Esophagus (tissue), 2 donors: ENCODE results near the gene ESRRA. TPM values are rescaled to one million over a fixed set of nuclear protein-coding genes. Genes with fewer than 3 reads are reported as not detected.

Experiments used
- H3K27ac ChIP-seq, 2 donors: one replicate each; pipeline ENCODE4 v1.5.1; 2013; ENCODE audit warnings: low read depth in 2 of 2, mild to moderate bottlenecking in 2 of 2, inconsistent platforms in 1 of 2, low read length in 1 of 2, moderate library complexity in 1 of 2
- H3K27me3 ChIP-seq, 2 donors: one replicate each; pipeline ENCODE4 v1.6.1; 2013; ENCODE audit warnings: low read length in 2 of 2, control low read depth in 1 of 2, mild to moderate bottlenecking in 1 of 2; ENCODE audit not compliant: insufficient read depth in 2 of 2, control insufficient read depth in 1 of 2
- H3K36me3 ChIP-seq, 2 donors: one replicate each; pipeline ENCODE4 v1.6.1; 2013; ENCODE audit warnings: low read length in 1 of 2; ENCODE audit not compliant: control insufficient read depth in 2 of 2, insufficient read depth in 2 of 2
- H3K4me1 ChIP-seq, 2 donors: one replicate each; pipeline ENCODE4 v1.6.1; 2013; ENCODE audit warnings: low read length in 1 of 2; ENCODE audit not compliant: control insufficient read depth in 2 of 2, insufficient read depth in 2 of 2
- H3K4me3 ChIP-seq, 2 donors: one replicate each; pipeline ENCODE4 v1.5.1; 2013; ENCODE audit warnings: low read length in 2 of 2, mild to moderate bottlenecking in 2 of 2, low read depth in 1 of 2, moderate library complexity in 1 of 2
- H3K9me3 ChIP-seq, 2 donors: one replicate each; pipeline ENCODE4 v1.6.1; 2013; ENCODE audit warnings: mild to moderate bottlenecking in 2 of 2, low read depth in 1 of 2, low read length in 1 of 2, moderate library complexity in 1 of 2; ENCODE audit not compliant: control insufficient read depth in 2 of 2, insufficient read depth in 1 of 2
- WGBS, 2 donors: extraction: QIAGEN DNeasy Blood & Tissue Kit; methylation state at CpG; one replicate each; pipeline ENCODE4 v1.1.7; 2013; 5-methylcytosine and 5-hydroxymethylcytosine counted together
- polyA plus RNA-seq, 2 donors: library from polyadenylated mRNA; stranded (reverse); fragments of 200-250 nt; gene quantifications; one replicate each; pipeline ENCODE4 v1.2.3, GENCODE V29; 2013
- donor health status: healthy with polysubstance abuse.
- donor health status: Bipolar disorder and iron deficiency.

Gene ESRRA
- polyA plus RNA-seq, 2 donors = 63.7 to 85.4 TPM

DNA sequence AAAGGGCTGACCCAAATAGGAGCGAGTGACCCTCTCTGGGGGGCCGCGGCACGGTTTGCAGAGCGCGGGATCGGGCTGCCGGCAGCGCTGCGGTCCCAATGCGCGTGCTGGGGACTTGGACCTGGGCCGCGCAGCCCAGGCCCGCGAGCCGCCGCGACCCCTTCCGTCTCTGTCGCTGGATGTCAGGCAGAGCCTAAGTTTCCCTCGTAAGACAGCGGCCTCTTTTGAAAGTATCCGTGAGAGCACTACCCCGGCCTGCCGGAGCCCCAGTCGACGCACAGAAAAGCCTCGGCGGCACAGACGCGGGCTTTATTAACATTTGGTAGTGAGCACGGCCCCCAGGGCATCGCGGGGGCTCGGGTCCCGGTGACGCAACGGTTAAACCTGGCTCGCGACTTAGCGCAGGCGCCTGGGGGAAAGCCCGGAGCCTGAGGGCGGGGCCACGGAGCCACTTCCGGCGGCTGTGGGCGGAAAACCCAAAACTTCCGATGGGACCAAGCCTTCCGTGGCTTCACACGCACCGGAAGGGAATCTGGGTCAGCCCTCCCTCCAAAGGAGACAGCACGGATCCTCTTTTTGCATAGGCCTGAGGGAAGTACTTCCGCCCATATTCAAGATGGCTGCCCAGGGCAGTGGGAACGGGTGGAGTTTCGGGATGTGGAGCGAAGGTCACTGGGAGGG is 35.6 kb upstream of the ESRRA start:
- Histone ChIP-seq H3K36me3 (peaks cover 0 to 20% of the 10 kb centered on the region in 2 donors), H3K27ac (peak overlapping the region; percentile 96), H3K4me3 (peak overlapping the region; percentile 57 to 58), H3K4me1 (peaks cover 4 to 20% of the 10 kb centered on the region in 2 donors), H3K27me3 (no peaks in the 10 kb centered on the region), H3K9me3 (no peaks in the 10 kb centered on the region)
- 0% methylated on average over 52 to 58 of the region's 58 CpGs for WGBS, 2 donors

DNA sequence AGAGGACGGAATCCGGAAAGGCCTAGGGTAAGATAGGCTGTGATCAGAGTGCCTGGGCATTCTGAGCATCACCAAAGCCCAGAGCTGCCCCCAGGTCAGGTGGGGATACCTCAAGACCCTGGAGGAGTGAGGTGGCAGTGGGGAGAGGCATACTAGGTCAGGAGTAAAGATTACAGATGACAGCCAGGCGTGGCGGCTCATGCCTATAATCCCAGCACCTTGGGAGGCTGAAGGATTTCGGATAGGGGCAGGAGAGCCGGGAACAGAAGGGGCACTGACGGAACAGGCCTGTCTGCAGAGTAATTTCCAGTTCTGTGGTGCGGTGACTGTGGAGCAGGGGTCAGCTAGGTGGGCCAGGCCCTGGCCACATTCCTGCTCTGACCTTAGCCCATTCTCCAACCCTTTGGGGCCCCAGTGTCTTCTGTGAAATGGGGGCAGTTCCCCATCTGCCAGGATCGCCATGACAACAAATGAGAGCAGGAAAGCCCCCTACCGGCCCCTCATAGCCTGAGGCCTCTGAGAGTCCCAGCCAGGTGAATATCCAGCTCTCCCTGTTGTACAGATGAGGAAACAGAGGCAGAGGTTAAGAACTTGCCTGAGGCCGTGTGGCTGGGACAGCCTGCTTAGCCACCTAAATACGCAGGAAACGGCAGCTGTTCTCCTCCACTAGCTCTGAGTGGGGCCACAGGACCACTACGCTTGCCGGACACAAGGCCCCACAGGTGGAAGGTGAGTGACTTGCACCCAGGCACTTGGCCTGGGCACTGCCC is 30.1 kb upstream of the ESRRA start:
- 90 to 91% methylated on average over 15 of the region's 15 CpGs for WGBS, 2 donors
- Histone ChIP-seq H3K27me3 (no peaks in the 10 kb centered on the region), H3K27ac (peak overlapping the region; percentile 48 to 85), H3K4me1 (peaks cover 0 to 9% of the 10 kb centered on the region in 2 donors), H3K9me3 (no peaks in the 10 kb centered on the region), H3K36me3 (peaks cover 0 to 13% of the 10 kb centered on the region in 2 donors), H3K4me3 (no peak overlapping the region)

DNA sequence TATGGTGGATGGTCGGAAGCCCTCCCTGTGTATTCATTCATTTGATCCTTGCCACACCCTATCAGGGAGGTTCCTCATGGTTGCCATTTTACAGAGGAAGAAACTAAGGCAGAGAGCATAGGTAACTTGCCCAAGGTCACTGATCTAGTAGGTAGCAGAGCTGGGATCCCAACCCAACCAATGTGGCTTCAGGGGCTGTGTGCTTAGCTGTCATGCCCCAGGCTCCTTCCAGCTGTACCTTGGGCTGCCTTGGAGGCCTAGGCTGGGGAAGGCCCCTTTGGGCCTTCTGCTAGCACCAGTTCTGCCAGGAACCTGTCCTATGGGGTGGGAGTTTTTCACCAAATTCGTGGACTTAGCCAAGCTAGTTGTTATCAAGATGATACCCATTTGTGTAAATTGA is 29.5 kb upstream of the ESRRA start:
- Histone ChIP-seq H3K9me3 (no peaks in the 10 kb centered on the region), H3K4me1 (peaks cover 0 to 9% of the 10 kb centered on the region in 2 donors), H3K4me3 (no peak overlapping the region), H3K27me3 (no peaks in the 10 kb centered on the region), H3K27ac (peak overlapping the region; percentile 48 to 85), H3K36me3 (peaks cover 0 to 13% of the 10 kb centered on the region in 2 donors)
- 66 to 80% methylated on average over 2 of the region's 2 CpGs for WGBS, 2 donors

DNA sequence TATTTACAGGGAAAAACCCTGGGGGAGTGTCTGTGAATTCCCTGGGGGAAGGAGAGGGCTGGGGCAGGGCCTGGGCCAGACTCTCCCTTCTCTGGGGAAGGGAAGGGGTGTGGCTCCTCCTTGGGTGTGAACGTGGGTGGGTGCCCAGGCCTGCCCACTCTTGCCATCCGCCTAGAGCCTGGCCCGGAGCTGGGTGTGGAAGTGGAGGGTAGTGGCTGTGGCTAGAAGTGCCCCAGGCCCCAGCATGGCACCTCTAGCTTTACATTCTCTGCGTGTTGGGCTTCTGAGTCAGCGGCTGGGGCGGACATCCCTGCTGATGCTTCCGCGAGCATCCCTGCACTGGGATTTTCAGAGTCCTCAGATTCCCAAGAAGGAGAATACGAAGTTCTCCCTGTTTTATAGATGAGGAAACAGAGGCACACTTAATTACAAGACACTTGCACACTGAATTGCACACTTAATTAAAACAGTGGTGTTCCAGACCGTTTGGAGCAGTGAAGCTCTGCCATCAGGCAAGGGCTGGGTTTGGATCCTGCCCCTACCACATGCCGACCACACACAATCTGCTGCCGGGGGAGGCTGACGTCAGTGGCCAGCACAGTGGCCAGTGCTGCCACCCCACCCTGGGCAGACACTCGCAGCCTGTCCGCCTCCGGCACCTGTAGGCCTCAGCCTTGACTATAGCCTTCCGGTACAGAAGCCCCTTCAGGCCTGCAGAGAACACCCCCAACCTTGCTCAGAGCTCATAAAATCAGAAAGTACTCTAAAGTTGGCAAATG is 28.5 kb upstream of the ESRRA start:
- peak overlapping the region; percentile 50 to 52 for H3K27ac ChIP-seq
- H3K9me3 ChIP-seq = no peaks in the 10 kb centered on the region
- H3K27me3 ChIP-seq = no peaks in the 10 kb centered on the region
- peaks cover 0 to 14% of the 10 kb centered on the region in 2 donors for H3K36me3 ChIP-seq
- H3K4me1 ChIP-seq = peaks cover 0 to 9% of the 10 kb centered on the region in 2 donors
- H3K4me3 ChIP-seq = no peak overlapping the region
- 58 to 68% methylated on average over 17 of the region's 17 CpGs for WGBS, 2 donors

DNA sequence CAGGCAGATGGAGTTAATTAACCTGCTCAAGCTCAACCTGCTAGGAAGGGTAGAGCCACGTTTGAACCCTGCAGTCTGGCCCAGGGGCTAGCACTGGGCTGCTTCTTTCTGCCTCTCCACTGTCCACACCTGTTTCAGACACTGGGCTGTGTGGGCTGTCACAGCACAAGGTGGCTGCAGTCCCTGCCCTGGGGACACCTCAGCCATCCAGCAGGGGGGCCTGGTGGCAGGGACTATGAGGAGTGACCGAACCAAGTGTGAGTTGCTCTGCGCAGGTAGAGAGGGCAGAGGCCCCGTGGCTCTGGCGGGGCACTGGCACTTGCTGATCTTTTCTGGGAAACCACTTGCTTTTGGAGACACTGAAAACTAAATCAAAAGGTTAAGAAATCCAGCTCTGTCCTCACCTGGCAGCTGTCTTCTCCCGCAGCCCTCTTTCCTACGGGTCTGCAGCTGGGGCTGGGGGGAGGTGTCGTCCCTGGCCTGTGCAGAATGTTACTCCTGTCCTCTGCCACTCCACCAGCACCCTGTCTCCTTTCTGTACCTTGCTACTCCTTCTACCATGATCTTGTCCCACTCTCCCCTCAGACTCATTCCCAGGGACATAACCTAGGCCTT is 26.6 kb upstream of the ESRRA start:
- H3K36me3 ChIP-seq = peaks cover 0 to 17% of the 10 kb centered on the region in 2 donors
- no peak overlapping the region for H3K27ac ChIP-seq
- 85 to 88% methylated on average over 8 of the region's 8 CpGs for WGBS, 2 donors
- peaks cover 0 to 17% of the 10 kb centered on the region in 2 donors for H3K4me1 ChIP-seq
- H3K27me3 ChIP-seq = no peaks in the 10 kb centered on the region
- H3K4me3 ChIP-seq = no peak overlapping the region
- no peaks in the 10 kb centered on the region for H3K9me3 ChIP-seq

DNA sequence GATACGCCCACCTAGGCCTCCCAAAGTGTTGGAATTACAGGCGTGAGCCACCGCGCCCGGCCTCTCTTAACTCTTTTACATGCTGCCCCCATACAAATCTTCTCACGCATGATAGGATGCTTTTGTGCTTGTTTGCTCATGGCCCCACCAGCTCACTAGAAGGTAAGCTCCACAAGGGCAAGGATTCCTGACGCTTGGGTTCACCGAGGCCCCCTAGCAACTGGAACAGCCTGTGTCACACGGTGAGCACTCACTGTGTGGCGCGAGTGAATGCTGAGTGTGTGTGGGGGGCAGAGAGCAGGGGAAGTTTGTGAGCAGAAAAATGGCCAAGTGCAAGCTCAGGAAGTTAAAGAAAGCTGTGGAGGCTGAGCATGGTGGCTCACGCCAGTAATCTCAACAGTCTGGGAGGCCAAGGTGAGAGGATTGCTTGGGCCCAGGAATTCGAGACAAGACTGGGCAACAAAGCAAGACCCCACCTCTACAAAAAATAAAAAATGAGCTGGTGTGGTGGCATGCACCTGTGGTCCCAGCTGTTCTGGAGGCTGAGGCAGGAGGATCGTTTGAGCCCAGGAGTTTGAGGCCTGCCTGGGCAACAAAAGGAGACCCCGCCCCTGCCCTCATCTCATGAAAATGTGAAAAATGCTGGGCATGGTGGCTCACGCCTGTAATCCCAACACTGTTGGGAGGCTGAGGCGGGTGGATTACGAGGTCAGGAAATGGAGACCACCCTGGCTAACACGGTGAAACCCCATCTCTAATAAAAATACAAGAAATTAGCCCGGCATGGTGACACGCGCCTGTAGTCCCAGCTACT is 23.2 kb upstream of the ESRRA start:
- H3K4me3 ChIP-seq = no peak overlapping the region
- no peak overlapping the region for H3K27ac ChIP-seq
- no peaks in the 10 kb centered on the region for H3K9me3 ChIP-seq
- H3K4me1 ChIP-seq = peaks cover 6 to 24% of the 10 kb centered on the region in 2 donors
- H3K36me3 ChIP-seq = peaks cover 0 to 10% of the 10 kb centered on the region in 2 donors
- no peaks in the 10 kb centered on the region for H3K27me3 ChIP-seq
- WGBS, 2 donors = 94 to 95% methylated on average over 22 of the region's 22 CpGs

DNA sequence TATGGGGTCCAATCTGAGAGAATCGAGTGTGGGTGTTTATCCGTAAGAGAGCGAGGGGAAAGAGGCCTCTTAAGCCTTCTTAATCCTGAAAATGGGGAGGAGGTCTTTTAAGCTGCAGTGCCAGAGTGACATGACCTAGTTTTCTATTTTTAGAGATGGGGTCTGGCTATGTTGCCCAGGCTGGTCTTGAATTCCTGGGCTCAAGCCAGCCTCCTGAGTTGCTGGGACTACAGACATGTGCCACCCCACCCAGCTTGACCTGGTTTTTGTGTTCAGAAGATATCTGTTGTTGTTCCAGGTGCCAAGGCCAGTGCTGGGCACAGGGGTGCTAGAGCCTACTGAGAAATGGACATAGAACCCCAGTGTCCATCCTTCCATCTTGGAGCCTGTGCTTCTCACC is 22.2 kb upstream of the ESRRA start:
- peak overlapping the region in 1 of 2 donors; percentile 24 for H3K4me3 ChIP-seq
- H3K36me3 ChIP-seq = peaks cover 0 to 10% of the 10 kb centered on the region in 2 donors
- WGBS, 2 donors = 82 to 83% methylated on average over 3 of the region's 3 CpGs
- peak overlapping the region in 1 of 2 donors; percentile 72 for H3K27ac ChIP-seq
- H3K4me1 ChIP-seq = peaks cover 6 to 24% of the 10 kb centered on the region in 2 donors
- H3K9me3 ChIP-seq = no peaks in the 10 kb centered on the region
- no peaks in the 10 kb centered on the region for H3K27me3 ChIP-seq

DNA sequence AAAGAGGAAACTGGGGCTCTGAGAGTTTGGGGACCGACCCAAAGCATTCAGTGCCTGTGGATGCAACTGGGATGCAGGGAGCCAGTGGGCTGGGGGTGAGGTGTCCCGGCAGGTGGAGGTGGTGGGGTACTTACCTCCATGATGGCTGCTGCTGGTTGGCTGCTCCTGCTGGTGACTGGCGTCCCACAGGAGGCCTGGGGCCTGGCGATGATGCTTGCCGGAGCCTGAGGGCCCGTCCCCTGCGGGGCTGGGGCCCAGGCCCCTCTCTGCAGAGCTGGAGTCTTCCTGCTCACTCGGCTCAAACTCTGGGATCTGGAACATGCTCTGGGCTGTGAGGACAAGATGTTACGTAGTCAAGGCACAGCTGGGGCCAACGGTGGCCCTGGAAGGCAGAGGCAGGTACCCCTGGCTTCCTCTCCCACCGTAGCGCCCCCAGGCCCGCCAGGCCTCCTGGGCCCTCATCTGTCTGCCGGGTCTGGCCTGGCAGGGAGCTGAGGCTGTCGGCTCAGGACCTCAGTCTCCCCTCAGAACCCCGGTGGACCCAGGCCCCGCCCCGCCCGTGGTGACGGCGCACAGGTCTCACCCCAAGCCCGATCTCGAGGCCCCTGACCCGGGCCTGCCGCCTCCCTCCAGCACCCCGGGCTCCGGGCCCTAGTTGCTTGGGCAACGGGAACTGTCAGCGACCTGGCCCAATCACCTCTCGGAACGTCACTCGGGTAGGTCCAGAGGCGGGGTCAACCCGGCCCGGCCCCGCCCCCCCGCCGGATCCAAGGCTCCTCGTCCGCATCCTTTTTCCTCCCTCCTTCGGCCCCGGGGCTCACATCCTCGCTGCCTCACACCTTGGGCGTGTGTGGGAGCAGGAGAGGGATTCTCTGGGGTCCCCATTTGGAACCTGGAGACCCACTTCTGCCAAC is 21.0 kb upstream of the ESRRA start, which contains the start of gene BAD:
TSS of gene BAD (minus strand) at position 618 of the 914 bp plus-strand sequence. CDS start at position 321, 297 bp downstream.
- Histone ChIP-seq H3K27me3 (no peaks in the 10 kb centered on the region), H3K27ac (peak within 1 kb of the TSS; percentile 95 to 97), H3K9me3 (no peaks in the 10 kb centered on the region), H3K4me1 (peaks cover 6 to 24% of the 10 kb centered on the region in 2 donors), H3K4me3 (peak within 1 kb of the TSS; percentile 63 to 74), H3K36me3 (peaks cover 0 to 5% of the 10 kb centered on the region in 2 donors)
- 2% methylated on average over 38 to 44 of the region's 44 CpGs for WGBS, 2 donors
